GM18870 (cell line): ENCODE data around the gene HOXB9.

Source experiments
- ATAC-seq: cut with Tn5 transposase; IDR thresholded peaks from one replicate; pipeline ENCODE4 v1.9.1; 2021; ENCODE audit warnings: moderate library complexity; ENCODE audit not compliant: unreplicated experiment

The HOXB9 gene

GRCh38 chr17:48626245-48627117 lies at the start of gene HOXB9:
Gene HOXB9 (minus strand): TSS chr17:48626358. CDS start chr17:48626269, 89 bp downstream.
- no peak for ATAC-seq

DNA sequence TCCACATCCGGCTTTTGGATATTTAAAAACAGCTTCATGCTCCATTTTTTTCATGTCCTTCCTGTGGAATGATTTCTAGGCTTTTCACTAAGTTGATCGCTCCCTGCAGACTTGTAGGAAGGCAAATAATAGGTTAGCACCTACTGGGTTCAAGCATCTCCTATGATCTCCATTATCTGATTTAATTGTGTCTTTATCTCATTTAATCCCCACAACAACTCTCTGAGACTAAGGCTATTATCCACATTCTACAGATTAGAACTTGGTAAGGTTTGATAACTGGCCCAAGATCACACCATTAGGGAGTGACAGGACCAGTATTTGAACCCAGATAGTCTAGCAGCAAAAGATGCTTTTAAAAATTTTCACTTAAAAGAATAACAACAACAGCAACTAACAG lies 46.2 kb upstream of the HOXB9 start:
- no peak for ATAC-seq

DNA sequence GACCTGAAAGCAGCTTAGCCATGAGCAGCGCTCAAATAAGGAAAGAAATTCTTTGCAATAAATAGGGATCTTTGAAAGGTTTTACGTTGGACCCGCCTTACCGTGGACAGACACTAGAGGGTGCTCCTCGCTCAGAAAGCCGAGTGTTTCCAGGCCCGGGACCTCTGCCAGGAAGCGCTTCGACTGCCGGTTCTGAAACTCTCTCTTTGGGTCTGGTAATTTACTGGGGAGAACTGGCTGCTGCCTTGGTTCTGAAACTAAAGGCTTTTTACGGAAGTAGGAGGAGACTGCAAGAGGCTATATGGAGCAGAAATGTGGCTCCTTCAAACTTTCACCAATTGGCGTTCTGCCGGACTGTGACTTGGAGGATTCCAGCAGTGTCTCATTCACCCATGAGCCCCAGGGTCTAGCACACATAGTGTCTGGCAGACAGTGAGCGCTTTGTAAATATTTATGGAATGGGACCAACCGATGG lies 45.6 kb upstream of the HOXB9 start:
- ATAC-seq = no peak

DNA sequence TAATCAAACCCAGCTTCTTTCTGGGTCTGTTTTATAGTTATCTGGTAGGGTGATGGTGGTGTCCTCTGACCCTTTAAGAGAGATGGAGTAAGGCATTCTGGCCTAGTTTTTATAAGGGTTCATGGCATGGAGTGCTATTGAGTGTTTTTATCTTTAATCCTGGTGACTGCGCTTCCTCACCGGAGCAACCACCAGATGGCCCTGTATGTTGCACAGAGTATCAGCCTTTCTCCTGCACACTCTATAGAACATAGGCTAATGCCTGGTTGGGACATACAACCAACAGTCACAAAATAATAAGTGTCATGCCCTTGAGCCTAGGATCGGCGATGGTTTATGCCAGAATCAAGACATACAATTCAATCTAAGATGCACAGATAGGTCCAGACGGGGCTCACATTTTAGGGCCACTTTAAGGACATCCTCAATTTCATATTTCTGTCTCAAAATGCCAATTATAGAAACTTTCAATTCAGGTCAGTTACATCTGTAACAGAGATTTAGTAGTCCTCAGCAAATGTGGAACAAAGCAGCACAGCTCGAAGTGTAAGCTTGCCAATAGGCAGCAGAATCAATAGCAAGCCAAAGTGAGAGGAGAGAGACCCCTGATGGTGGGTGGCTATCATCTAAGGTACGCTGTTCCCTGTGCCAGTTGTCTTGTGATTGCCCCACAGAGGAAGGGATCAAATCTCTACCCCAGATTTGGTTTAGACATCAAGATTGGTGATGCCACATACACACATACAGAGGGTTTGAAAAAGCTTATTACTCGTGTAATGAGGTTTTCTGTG lies 37.2 kb upstream of the HOXB9 start:
- ATAC-seq = no peak

- no peak for ATAC-seq
These were observed 29.8 kb upstream of the HOXB9 start for GRCh38 chr17:48655913-48656312.

- no peak for ATAC-seq
These were observed 23.6 kb upstream of the HOXB9 start for GRCh38 chr17:48649741-48650140.

DNA sequence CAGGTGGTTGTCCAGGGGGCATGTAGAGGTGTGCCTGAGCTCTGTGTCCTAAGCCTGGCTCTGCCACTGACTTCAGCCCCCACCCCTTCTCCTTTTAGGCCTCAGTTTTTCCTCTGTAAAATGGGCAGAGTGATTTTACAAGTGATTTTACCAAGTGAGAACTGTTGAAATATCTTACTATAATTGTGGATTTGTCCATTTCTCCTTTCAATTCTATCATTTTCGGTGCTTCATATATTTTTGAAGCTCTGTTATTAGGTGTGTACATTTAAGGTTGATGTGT lies 21.7 kb upstream of the HOXB9 start:
- ATAC-seq = no peak

GRCh38 chr17:48647103-48647962 lies 21.2 kb upstream of the HOXB9 start:
- ATAC-seq = no peak

DNA sequence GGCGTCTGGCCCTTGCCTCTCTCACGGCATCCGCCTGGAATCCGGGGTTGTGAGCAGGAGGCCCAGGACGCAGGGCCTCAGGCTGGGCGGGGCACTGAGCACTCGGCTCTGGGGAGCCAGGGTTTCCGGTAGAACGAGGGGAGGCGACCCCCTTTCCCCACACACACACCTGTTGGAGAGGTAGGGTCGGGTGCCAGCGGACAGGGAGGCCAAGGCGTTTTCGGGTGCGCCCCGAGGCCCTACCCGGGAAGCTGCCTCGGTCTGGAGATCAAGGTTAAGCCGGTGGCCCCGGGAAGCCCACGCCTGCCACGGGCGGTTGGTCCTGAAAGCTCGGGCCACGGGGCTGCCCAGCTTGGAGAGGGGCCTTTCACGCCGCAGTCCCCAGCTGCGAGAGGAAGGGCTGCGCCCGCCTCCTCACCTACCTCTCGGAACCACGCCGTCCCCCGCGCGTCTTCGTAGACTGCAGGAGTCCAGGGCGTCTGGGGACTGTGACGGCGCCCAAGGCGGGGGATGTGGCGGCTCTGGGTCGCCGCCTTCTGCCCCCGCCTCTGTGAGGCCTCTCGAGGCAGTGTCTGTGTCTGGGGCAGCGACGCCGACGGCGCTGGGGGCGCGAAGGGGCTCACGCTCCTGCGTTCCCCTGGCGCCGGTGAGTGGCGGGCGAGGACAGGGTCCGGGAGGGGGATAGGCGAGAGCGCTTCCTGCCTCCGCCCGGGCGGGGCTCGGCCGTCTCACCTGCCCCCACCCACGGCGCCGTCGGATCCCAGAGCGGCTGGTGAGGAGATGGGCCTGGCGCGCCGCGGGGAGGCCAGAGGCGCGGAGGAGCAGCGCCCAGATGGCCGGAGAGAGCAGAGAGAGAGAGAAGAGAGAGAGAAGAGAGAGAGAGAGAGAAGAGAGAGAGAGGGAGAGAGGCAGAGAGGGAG lies 20.3 kb upstream of the HOXB9 start:
- no peak for ATAC-seq

DNA sequence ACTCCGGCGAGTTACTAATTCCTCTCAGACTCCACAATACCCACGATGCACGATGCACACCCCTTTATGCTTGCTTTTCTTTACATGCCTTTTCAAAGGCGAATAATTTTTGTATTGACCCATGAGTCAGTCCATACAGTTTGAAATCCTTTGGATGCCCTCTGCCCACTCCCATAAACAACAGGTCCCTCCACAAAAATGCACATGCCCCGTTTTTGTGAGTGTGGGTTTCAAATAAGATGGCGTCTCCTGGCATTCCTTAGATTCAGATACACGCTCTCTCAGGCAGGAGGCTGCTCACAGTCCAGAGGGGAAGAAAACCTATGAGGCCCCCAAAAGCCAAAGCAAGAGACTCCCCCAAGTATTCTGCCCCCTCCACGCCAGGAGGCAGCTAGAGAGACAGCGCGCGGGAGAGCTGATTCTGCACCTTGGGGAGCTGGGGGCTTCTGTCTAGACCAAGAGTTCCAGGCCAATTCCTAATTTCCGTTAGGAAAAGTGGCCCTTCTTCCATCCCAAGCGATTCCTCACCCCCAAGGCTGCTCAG lies 19.6 kb upstream of the HOXB9 start:
- ATAC-seq = no peak

DNA sequence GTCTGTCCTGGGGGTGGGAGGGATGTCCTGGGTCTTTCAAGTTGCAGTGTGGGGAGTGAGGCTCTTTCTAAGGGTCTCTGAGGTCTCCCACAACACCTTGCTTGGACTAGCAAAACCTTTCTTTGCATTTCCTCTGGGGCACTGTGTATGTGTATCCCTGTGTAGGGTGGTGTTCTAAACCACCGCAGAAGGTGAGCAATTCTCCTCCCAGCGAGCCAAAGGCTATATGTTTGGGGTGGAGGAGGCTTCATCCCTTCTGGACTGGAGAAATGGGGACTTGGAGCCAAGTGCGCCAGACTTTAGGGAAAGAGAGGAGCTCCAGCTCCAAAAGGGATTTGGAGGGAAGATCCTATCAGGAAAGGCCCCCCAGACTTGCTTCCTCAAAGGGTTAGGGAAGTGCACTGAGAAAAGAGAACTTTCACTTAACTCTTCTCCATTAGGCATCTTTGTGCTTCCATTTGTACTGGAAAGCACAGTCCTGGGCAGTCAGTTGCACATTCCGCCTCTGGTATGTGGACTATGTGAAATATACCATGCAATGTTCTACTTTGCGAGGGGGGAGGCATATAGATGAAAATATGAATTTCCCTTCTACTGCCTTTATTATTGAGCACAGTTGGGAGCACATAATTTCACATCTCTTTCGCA lies 18.9 kb upstream of the HOXB9 start:
- no peak for ATAC-seq

DNA sequence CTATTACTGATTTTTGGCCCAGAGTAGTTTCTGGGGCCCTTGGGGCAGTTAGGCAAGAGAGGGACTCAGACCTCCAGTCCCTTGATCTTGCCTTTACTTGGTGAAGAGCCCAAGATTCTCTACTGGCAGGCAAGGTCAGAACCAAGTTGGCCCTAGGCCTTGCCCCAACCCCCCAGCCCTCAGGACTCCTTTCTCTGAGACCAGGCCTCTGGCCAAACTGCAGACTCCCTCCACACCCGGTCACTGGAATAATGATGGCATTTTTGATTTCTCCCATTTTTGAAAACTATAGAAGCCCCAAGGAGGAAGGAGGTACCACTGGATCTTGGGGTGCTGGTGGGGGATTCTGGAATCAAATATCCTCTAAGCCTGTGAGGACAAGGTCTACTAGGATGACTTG lies 18.0 kb upstream of the HOXB9 start:
- ATAC-seq = no peak

- ATAC-seq = no peak
These were observed 17.5 kb upstream of the HOXB9 start for GRCh38 chr17:48643697-48644012.

DNA sequence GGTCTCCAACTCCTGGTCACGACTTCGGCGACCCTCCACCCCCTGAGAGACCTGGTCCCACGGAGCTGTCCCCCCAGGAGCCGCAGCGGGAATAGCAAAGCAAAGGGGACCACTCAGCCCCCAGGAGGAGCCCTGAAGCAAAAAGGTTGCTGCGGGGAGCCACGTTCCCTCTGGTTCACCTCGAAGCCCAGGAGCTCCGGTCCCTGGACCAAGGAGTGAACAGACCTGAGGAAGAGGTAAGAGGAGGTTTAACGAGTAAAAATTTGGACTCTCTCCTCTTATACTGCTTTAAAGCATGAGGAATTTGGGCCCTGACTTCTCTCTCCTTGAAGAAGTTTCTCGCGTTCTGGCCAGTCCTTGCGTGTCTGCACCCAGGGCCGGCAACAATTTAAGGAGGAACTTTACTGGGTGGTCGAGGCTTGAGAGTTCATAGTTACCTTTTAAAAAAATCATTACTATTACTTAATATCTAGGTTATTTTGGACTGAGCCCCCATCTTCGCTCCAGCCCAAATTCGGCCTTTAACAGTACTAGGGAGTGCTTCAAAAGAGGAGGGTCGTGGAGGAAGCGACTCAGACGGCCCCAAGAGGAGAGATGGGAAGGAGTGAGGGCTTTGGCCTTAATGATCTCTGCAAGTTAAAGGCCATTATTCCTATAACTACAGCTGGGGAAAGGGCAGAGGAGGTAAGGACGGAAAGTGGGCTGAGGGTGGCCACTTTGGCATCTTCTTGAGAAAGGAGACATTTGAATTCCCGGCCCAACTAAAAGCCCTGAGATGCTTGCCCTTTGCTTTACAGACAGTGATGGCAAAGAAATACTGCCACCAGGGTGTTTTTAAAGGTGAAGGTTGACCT lies 16.9 kb upstream of the HOXB9 start:
- ATAC-seq = no peak

DNA sequence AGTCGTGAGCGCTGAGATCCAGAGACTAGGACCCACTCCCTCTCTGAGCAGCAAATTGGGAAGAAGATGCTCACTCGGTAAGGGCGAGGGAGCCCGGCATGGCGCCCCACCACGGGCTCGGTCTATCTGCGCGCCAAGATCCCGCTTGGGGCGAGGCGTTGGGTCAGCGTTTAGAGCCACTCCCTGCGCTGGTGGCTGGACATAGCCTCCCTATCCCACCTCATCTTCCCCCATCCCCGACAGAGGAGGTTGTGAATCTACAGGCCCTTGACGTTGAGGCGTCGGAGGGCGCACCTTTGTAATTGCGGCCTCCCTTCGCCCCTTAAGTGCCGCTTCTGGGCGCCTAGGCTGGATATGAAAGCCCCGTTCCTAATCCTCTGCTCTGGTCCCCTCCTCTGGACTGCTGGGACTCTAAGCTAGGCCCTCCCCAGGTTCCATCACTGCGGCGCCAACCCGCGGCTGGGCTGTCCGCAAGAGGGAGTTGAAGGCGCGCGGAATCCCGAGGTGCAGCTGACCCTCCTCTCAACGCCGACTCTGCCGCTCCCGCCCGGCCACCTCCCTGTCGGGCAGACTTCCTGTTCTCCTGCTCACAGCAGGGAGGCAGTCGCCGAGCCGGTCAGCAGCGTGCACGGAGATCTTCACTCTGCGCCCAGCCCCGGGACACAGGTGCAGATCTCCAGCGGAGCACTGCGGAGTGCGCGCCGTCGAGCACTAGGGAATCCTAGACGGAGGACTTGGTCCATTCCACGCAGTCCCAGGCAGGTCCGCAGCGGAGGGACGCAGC lies 16.1 kb upstream of the HOXB9 start:
- ATAC-seq = no peak

GRCh38 chr17:48641541-48642058 lies 15.4 kb upstream of the HOXB9 start:
- ATAC-seq = no peak

DNA sequence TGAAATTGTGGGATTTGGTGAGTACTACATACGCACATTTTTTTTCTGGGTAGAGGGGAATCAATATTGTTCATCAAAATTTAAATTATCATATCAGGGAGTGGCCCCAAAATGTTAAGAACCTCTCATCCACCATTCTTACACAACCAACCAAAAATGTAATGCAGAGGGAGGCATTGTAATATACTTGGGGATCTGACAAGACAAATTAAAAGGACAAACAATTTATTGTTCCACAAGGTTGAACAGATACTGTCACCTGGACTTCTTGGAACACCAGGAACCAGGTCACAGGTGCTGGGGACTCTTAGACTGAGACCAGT lies 14.7 kb upstream of the HOXB9 start:
- ATAC-seq = no peak
